GM21723 (cell line): Measurements from ENCODE around the gene EPHA3.
A peak's percentile ranks its signal among the peaks of the same experiment; 100 is the strongest.

ENCODE experiments used
- ATAC-seq: cut with Tn5 transposase; IDR thresholded peaks from one replicate; pipeline ENCODE4 v1.9.1; 2021; ENCODE audit warnings: mild to moderate bottlenecking, moderate library complexity; ENCODE audit not compliant: unreplicated experiment

EPHA3 gene

DNA sequence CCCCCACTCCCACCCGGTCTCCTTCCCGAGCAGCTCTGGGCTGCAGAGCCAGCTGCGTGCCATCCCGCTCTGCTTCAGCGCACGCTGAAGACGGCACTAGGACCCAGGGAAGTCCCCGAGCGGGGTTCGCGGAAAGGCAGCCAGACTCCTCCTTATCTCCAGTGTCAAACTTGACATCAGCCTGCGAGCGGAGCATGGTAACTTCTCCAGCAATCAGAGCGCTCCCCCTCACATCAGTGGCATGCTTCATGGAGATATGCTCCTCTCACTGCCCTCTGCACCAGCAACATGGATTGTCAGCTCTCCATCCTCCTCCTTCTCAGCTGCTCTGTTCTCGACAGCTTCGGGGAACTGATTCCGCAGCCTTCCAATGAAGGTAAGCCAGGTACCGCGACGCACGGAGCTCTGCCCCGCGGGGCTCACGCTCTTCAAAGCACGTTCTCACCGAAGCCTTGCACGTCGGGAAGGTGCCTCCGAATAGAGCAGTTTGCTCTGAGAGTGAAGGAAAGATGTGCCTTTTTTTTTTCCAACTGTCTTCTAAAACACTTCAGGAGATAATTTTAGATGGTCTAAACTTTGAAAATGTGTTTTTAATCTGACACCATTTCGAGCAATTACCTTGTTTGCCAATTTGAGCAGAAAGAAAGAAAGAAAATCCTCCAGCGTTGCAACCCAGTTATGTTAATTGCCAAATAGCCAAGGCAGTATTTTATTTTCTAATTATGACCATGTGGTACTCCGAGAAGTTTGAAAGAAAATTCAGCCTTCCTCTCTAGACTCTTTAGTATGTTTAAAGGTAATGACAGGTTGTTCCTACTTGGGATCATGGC is at the start of gene EPHA3:
Gene EPHA3 (plus strand): TSS at position 161 of the 830 bp plus-strand sequence. CDS start 128 bp downstream, at position 289.
- ATAC-seq: peak; percentile 97

DNA sequence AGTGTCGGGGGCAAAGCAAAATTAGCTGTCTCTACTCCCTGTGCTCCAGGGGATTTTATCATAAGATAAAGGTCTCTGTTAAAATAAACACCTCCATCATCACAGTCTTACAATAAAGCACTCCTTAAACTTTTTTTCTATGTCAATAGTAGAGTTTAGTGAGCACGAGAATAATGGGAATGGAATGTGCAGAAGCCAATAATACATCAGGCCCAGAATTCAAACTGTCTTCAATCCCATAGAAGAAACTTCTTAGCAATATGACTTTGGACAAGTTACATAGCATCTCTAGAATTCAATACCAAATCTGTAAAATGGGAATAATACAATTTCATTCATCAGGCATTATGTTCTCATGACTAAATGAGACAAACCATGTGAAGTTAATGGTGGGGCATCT is 49.0 kb upstream of the EPHA3 start:
- ATAC-seq: no peak

DNA sequence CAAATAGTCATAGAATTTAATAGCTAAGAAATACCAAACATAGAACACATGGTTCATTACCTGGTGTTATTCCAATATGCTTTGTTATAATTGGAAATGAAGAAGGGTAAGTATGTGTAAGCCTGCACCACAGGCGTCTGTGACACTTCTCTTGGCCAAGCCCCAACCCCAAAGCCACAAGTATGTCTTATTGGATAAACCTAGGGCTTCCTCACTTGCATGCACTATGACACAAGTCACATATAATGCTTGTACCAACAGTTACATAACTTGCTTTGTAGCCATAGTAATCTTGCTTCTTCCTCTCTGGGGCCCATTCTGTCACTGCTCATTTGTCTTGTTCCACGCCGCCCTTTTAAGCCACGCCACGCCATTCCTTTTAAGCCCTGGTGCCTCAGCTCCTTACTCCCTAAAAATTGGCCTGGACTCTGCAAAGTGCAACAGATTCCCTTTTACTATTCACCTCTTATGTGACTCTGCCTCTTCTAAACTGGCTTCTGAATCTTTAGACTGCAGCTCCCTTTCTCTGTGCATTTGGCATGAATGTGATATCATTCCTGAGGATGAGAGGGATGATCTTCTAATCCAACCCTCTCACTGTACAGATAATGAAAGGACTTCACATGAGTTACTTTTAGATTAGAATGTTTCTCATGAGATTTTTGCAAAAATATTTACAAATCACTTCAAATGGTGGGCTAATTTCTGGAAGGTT is 48.1 kb upstream of the EPHA3 start:
- ATAC-seq: no peak

DNA sequence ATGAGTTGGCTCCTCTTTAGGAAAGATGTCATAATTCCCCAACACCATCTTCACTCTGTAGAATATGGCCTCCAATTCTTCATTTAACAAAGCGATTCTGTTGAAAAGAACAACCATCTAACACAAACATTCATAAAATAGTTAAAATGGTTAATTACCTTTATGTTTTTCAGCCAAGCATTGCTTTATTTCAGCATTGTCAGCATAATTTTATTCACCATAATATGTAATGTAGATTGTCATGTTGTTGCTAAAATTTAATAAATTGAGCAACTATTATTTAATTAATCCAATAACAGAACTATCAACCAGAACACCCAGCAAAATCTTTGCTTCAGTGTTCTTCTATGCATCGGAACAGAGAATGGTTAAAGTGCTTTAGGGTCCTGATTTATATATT is 46.2 kb upstream of the EPHA3 start:
- no peak for ATAC-seq

DNA sequence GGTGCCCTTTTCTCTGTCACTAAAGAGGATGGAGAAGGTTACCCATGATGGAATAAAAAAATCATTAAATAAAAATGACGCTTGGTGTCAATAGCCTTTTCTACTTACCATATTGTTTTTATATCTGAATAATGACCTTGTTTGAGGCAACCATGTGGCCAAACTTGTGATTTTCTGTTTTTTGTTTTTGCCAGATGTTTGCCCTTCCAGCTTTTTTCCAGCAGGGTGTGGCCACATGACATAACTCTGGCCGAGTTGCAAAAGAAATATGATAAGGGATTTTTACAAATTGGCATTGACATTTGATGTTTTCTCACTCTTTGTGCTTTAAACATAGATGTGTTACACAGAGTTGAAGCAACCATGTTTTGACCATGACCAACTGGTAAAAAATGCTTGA is 39.7 kb upstream of the EPHA3 start:
- no peak for ATAC-seq

DNA sequence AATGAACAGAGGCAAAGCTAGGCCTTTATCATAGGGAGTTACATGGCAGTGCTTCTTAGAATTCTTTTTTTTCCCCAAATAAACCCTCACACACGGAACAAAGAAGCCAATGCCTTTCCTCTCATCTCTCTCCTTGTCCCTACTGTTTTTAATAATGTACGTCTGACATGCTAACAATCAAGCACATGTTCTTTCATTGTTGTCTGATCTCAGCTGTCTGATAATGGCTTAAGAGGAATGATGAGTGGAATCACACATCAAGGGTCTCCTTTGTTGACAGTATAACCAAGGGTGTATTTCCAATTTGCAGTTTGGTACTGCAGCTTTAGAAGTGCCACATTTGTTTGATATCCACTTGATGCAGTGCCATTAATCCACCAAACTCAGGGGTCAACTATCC is 34.8 kb upstream of the EPHA3 start:
- no peak for ATAC-seq

DNA sequence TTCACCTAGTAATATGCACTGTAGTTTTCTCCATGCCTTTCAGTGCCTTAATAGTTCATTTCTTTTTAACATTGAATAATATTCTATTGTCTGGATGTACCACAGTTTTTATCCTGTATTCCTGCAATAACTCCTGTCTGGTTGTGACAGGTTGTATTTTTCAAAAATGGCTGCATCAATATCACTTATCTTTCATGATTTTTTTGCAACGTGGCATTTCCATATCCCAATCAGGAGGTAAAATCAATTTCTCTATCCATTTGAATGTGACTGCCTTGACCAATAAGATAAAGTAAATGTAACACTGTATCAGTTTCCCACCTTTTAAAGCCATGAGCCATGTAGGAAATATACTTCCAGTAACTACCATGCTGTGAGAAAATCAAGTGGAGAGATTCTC is 27.5 kb upstream of the EPHA3 start:
- no peak for ATAC-seq

DNA sequence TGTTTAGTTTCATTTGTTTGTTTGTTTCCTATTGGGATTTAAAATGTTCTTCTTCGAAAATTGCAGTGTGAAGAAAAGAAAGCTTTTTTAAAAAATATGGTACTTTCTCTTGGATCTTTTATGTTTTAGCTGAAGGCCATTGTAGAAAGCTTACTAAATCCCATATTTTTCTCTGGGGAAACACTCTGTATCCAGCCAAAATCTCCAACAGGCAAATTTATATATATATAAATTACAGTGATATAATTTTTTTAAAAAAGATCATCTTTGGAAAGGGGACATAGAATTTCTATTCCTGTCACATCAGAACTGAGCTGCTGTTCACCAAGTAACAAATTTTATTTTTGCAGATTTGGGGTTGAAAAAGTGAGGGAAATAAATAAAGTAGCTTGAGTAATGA is 19.6 kb upstream of the EPHA3 start:
- no peak for ATAC-seq

DNA sequence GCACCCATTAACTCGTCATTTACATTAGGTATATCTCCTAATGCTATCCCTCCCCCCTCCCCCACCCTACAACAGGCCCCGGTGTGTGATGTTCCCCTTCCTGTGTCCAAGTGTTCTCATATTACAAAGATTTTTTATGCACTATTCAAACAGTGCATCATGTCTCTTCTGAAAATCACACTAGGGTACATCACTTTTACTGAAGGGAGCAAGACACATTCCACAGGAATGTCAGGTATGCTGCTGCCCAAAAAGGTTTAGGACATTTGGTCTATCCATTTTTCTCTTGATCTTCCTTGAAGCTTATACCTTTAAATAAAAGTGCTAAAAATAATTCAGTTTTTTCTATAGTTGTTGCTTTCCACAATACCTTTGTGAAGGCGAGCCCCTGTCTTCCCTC is 9.2 kb upstream of the EPHA3 start:
- no peak for ATAC-seq

DNA sequence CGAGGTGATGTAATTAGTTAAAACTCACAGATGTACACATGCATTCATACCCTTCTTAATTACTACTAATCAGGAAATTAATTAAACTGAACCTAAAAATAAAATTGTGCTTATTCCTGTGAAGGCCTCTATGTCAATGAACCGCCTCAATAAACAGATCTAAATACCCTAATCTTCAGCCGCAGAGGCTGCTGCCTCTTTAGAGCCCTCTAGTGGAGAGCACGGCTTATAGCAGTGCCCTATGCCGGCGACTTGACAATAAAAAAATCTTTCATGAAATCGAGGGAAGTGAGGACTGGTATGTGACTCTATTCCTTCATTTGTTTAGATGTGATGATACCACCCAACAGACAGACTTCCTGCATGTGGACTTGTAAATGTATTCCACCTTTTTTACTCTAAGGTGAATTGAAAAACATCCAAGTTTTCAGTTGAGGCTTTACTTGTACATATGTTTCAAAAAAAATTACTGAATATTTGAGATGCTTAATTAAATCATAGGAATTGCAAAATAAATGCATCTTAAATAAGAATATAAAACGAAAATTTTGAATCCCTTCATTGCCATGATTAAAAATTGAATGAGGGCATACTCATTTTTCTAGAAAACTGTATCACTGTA is 8.3 kb upstream of the EPHA3 start:
- ATAC-seq: peak; percentile 97

DNA sequence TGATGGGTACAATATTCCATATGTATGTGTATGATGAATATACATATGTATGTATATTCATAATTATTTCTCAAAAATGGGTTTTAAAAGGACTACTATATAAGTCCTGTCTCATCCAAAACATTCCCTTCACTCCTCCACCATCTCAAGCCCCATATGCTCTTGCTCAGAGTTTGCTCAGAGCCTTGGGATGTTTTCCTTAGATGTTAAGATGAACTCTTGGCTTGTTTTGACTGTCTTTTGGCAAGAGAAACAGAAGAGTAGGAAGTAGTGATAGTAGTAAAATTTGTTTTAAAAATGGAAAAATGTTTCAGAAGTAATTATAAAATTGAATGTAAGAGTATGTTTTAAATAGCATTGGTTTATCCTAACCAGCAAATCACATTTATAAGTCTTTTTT is 6.2 kb upstream of the EPHA3 start:
- ATAC-seq: no peak

DNA sequence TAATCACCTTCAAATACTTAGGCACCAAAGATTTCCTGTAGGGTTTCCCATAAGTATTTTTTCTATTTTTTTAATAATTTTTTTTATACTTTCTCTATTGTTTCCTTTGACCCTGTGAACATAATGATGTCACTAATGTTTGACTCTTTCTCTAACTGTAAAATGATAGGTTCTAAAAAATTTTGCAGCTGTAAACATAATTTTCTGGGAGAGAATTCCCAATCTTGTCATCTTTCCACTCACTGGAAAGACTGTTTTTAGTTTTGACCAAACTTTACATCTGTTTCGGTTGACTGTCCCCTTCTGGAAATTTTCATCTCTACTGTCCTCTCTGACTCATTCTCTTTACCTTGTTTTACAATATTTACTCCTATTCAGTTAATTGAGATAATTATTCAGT is 5.5 kb upstream of the EPHA3 start:
- no peak for ATAC-seq

DNA sequence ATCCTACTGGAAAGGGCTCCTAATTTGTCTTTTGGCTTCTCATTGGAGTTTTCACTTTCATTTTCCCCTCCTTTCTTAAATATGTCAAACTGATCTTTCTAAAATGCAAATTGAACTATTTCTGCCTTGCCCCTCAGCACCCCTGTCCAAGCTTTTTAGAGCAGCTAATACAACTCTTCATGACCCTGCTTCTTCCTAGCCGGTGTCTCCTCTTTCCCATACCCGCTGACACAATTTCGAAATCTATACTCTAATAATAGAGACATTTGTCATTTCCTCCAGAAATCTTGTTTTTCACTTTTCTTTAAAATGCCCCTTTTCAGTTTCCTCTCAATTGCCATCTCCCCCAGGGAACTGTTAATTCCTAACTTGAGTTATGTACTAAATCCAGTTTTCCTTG is 2.9 kb upstream of the EPHA3 start:
- ATAC-seq: no peak

DNA sequence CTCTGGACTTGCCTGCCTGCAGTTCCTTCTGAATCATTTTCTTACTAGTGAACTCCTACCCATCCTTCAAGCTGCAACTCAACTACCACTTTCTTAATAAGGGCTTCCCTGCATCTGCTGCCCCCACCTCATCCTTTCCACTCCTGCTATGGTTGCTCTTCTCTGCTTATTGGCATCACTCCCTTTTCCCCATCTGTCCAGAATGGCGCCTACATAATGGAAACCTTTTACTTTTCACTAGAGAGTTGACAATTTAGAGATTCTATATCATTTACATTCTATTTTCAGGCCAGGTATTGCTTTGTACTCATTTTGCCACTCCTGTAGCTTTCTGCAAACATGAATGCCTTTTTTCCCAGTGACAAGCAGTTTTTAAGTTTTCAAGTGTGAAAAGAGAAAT is 1.9 kb upstream of the EPHA3 start:
- ATAC-seq: no peak

DNA sequence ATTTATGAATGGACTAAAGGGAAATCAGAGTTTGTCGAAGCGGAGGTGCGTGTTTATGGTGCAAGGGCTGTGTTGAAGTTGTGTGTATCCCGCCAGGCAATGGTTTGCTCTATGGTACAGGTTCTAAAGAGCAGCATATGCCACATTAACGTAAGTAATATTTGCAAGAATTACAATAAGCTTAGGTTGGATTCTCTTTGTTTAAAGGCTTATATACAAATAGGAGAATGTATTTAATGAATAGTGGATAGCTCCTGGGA is 800 bp downstream of the EPHA3 start:
- no peak for ATAC-seq

DNA sequence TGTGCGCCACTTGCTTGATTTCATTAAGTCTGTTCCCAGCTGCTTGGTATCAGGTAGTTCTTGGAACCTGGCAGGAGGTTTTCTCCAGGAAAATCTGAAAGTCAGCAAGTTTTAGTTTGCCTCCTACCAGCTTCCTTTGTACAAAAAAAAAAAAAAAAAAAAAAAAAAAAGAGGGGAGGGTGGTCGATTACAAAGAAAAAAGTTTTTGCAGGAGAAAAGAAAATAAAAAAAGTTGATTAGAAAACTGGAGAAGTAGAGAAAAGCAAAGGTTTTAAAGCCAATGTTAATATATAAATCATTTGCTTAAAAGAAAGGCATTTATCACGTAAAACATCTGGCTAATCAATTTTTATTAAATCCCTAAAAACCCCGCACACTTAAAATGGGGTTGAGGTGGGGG is 5.9 kb downstream of the EPHA3 start:
- ATAC-seq: no peak

DNA sequence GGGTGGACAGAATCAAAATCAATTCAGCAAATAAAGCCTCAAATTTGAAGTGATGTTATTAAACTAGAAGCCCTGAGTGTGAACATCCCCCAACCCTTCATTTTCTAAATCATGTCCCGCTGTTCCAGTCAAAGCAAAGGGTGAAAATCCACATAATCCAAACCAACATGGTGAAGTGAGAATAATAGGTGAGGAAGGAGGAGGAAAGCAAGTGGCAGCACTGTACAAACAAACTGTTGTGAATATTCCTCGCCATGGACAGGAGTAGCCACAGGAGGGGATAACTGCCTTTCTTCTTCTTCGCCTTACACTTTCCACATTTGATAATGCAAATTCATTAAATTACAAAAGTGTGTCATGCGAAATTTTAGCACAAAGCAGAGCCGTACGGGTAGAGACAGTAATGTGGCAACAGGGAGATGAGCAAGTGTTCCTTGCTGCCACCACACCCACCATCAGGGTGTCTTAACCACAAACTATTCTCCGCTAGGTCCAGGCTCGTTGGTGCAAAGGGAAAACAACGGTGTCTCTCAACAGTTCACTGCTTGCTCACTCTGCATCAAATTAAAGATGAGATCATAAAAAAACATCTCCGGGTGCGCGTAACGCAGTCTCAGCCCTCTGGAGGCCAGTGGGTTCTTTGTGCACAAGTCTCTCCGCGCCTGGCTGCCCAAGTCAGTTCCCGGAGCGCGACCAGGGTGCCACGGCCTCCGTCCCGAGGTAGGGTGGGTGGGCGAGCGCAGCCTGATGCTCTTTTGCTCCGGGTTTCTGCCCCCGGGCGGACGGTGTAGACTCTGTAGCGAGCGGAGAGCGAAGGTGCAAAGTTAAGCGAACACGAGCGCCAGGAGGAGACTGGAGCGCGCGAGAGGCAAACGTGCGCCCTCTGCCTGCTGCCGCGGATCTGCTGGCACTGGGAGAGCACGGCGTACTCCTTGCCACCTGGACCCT is 6.7 kb downstream of the EPHA3 start:
- ATAC-seq: peak; percentile 97

DNA sequence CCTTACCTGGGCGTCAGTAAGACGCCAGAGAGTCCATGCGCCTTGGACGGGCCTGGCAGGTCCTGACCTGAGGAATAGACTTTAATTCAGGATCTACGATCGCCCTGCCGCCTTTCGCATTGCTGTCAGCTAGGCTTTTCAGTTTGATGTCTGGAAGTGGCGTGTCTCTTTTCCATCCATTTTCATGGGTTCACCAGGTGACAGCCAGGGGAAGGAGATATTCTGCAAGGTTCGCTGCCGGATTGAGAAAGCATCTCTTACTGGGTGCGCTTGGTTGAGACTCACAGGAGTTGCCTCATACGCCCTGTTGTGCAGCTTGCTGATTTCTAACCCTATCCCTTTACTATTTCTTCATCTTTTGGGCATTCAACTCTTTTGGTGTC is 7.4 kb downstream of the EPHA3 start:
- no peak for ATAC-seq

DNA sequence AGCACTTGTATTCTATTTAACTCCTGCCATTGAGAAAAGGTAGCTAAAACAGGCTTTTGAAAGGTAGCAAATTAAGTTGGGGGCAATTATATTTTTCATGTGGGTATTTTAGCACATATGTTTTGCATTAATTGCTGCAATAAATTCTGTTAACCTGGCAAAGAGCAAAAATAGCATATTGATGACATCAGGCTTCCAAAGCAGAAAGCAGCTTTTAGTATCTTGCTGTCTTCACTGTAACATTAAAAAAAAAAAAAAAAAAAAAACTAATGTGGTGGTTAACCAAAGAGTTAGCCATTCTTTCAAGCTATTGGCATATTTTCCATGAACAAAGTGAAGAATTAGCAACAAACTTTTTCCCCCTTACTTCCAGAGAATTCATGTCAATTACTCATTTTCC is 9.1 kb downstream of the EPHA3 start:
- ATAC-seq: no peak

DNA sequence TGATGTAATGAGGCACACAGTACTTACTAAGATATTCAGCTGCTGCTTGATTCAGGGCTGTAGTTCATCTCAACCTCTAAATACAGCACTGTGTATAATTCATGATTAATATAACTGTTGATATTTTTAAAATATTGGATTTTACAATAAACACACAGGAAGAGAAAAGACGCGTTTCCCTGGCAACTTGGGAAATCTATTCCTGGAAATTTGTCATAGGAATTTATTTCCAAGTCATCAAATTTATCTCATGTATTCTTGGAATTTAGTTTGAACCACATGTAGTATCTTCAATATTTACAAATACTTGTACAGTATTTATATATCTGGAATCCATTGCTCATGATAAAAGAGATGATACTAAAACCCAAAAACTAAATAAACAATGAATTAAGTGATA is 30.6 kb downstream of the EPHA3 start:
- no peak for ATAC-seq

DNA sequence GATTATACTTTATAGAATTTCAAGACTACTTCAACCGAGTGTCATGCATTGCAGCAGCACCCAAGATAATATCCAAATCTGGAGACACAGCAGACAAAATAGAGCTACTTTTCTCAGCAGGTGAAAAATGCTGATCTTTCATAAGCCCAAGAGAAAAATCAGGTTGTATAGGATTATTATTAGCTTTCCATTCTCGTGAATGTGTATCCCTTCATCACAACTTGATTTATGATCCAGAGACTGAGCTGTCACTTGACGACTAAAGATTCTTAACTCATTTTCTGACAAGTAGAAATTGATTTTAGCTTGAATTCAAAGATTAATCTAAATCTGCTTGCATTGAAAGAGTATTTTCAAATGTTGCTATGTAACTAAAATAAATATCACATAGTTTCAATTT is 32.4 kb downstream of the EPHA3 start:
- no peak for ATAC-seq
